HG02623 (cell line): Measurements from ENCODE around the gene MOG.
"Not testable (repeated sequence)": the region's sequence is repeated elsewhere in the genome, so short reads cannot be mapped to it uniquely, and the experiment has no call there.

Experiments used
- ATAC-seq: cut with Tn5 transposase; IDR thresholded peaks from one replicate; pipeline ENCODE4 v1.9.1; 2021; ENCODE audit warnings: moderate library complexity; ENCODE audit not compliant: unreplicated experiment

The MOG gene

DNA sequence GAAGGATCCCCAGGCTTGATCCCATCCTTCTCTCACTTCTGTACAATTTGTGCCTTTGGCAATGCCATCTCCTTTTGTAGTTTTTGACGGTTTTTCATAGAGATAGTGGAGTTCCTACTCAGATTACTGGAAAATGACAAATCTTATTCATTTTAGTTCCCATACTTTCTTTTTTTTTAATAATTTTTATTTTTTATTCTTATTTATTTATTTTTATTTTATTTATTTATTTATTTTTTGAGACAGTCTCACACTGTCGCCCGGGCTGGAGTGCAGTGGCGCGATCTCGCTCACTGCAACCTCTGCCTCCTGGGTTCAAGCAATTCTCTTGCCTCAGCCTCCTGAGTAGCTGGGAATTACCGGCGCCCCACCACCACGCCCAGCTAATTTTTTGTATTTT lies 19.6 kb upstream of the MOG start:
- no peak for ATAC-seq

DNA sequence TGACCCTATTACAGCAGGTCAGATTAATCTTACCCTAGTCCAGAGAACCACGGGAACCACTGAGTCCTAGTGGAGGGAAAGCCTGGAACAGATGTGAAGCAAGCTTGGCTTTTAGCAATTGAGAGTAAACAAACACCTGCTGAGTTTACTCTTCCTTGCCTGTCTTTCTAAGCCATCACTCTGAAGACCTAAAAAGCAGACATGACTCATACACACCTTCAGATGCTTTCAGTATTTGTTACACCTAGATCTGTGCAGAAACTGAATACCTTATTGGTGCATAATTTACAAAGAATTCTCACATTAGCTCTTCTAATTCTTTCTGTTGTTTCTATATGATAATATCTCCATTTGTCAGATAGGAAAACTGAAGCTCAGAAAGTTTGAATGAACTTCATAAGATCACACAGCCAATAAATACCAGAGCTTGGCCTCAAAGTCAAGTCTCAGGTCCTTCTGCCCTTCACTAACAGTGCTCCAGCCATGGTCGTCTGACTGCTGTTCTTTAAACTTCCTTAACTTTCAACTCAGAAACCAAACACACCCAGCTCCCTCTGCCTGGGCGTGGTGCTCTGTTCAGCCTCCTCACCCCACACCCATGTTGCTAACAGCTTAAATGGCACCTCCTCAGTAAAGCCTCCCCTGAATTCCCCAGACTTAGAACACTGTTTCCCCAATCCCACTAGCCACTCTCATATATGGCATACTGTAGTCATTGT lies 15.3 kb upstream of the MOG start:
- no peak for ATAC-seq

DNA sequence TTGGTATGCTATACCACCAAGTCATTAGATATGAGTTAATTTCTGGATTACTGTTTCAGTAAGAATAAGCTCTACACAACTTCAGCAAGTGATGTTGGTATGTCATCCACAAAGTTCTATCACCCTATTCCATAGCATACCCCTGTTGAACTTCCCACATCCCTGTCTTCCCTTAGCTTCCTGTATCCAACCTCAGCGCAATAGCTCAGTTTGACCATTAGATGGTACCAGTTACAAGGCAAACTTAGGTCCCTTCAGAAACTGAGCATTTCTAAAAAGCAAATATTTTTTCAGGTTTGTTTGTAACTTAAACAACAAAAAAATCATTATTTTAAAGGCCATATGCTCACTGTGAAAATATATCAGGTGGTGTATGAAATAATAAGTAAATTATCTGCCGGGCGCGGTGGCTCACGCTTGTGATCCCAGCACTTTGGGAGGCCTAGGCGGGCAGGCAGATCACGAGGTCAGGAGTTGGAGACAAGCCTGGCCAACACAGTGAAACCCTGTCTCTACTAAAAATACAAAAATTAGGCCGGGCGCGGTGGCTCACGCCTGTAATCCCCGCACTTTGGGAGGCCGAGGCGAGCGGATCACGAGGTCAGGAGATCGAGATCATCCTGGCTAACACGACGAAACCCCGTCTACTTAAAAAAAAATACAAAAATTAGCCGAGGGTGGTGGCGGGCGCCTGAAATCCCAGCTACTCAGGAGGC lies 8.8 kb upstream of the MOG start:
- ATAC-seq, result no peak

DNA sequence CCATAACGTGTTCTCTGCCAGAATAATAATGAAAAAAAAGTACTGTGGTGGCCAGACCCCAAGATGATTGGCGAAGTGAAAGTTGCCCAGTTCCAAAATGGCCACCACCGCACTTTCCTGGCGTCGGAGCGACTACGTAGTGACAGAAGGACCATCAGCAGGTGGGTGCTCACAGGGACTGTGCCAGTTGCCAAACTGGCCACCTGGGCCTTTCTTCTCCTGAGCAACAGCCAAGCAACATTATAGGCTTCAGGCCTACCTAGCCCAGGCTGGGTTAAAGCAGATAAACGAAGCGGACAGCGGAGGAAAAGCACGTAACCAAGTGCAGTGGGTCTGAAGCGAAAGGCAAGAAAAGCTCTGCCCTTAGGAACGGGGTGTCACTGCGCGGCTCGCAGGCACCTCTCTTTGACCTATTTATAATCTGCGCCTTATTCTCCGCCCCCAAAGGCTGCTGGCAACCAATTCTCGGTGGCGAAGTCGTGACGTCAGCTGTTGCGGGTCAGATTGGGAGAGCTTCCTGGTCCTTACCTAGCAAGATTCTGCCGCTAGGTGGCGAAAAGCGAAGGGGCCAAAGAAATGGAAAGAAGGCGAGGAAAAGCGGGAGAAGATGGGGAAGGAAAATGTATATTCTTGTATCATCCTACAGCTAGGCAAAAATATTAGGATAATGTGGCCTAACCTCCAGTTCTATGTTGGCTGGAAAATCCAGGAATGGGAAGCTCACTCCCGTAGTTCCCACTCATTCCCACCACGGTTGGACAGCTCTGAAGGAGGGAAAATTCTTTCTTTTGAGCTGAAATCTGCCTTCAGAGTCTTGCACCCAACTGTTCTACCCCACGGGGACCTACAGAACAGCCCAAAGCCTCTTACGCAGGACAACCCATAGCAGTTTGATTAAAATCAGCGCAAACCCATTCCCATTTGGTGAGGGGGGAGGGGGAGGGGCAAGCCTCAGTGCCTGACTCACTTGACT lies 6.9 kb upstream of the MOG start:
- ATAC-seq, result peak; percentile 92

DNA sequence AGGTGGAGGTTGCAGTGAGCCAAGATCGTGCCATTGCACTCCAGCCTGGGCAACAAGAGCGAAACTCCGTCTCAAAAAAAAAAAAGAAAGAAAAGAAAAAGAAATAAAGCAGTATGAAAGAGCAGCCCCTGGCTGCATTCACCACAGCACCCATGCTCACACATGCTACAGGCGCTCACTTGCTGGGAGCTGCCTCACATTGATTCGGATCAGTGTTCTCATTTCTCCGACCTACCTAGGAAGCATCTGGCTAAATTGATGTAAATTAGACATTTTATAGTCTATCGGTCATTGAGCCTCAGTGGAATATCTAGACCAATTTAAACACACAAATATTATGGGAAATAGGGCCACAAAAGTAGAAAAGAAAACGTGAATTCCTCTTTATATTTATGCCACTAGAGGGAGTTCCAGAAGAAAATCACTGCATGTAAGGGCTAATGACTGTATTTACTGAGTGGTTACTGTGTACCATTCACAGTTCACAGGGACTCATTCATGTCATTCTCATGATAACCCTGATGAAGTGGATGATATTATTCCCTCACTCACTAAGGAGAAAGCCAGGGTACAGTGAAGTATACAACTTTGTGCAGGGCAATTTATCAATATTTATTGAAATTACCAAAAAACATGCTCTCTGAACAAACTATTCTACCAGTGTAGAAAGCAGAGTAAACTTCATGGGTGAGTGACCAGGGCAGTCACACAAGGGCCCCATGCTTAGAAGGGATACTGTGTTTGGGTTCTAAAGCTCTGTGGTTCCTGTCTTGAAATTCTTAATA lies 5.3 kb upstream of the MOG start:
- no peak for ATAC-seq

DNA sequence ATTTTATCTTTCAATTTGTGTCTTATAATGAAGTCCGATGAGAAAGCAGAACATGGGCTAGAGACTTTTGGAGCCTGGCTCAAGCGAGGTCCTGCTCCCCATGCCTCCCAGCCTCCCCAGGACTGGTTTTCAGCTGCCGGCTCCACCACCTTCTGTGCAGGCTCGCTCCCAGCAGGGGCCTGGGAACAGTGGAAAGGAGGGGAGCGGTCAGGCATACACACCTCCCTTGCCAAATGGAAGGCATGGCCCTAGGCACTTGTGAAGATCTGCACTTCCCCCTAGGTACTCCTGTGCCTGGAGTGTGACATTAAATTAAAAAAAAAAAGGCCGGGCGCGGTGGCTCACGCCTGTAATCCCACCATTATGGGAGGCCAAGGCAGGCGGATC lies 4.7 kb upstream of the MOG start:
- no peak for ATAC-seq

DNA sequence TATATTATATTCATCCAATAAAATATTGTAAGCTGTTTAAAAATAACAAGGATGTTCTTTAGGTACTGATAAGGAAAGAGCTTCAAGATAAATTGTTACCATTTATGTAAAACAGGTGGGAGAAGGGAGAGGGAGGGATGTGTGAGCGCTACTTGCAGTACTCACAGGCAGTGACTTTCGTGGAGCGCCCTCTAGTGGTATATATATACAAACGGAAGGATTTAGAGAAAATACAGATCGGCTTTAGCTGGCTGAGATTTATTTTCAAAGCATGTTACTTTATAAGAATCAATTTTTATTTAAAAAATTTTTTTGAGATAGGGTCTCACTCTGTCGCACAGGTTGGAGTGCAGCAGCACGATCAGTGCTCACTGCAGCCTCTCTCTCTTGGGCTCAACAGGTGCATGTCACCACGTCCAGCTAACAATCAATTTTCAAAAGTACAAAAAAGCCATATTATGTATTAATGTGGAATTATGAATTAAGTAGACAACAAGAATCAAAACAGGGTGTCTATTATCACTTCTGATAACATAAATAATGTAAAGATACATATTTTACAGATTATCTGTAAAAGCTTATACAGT lies 3.3 kb upstream of the MOG start:
- no peak for ATAC-seq

DNA sequence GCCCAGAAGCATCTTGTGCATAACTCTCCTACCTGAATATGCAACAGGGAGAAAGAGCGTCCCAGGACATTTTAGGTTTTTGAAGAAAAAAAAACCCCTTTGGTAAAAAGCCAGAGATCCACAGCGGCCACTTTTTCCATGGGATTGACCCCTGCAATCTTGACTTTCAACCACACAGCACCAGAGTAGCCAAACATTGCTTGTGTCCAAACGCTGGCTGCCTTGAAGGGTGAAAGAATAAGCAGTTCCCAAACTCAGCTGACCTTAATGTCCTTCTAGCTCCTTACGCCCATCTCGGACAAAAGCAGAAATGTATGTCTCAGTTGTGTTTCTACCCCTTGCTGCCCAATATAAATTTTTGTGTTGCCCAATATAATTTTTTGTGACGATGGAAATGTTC lies 1.2 kb upstream of the MOG start:
- no peak for ATAC-seq

DNA sequence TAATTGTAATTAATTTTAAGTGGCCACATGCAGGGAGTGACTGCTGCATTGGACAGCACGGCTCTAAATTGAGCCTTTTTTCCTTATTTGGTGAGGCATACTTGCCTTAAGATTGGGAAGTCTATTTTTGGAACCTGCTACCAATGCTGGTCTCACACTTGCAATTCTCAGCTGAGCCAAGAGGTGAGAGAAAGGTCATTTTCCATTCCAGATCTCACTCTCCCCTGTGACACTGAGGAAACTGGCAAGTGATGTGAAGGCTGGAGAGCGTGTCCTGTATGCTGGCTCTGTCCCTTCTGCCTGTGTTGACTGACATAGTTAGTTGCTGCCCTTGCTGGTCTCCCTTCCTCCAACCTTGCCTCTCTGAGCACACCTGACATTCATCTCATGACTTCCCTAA lies 735 bp upstream of the MOG start:
- no peak for ATAC-seq

DNA sequence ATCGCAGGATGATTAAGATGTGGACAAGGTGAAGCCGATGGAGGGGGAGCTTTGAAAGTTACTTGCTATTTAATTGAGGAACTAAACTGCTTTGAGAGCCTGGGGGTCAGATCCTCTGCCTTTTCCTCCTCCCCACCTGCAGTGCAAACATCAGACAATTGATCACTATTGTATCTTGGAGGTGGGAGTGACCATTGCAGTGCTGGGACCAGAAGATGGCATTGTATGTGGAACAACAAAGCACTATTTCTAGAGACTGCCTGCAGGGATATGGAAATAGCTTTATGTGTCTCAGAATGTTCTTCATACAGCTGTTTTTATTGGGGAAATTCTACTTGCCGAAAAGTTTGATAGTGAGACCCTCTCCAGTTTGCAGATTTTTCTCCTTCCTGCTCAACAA lies 4.2 kb downstream of the MOG start:
- no peak for ATAC-seq

DNA sequence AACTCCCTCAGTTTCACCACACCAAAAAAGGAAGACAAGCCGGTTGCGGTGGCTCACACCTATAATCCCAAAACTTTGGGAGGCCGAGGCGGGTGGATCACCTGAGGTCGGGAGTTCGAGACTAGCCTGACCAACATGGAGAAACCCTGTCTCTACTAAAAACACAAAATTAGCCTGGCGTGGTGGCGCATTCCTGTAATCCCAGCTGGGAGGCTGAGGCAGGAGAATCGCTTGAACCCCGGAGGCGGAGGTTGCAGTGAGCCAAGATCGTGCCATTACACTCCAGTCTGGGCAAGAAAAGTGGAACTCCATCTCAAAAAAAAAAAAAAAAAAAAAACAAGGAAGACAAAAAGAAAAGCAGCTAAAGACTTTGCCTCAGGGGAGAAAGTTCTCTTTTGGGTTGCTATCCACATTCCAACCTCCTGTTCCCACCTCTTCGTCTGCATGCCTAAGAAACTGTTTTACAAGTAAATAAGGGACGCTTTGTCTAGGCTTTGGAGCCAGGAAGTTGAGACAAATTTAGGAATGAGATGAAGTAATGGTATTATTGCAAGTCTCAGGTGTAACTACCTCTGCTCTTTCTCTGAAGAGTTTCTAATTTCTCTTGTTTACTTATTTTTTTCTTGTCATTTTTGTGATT lies 4.7 kb downstream of the MOG start:
- not testable (repeated sequence) for ATAC-seq

DNA sequence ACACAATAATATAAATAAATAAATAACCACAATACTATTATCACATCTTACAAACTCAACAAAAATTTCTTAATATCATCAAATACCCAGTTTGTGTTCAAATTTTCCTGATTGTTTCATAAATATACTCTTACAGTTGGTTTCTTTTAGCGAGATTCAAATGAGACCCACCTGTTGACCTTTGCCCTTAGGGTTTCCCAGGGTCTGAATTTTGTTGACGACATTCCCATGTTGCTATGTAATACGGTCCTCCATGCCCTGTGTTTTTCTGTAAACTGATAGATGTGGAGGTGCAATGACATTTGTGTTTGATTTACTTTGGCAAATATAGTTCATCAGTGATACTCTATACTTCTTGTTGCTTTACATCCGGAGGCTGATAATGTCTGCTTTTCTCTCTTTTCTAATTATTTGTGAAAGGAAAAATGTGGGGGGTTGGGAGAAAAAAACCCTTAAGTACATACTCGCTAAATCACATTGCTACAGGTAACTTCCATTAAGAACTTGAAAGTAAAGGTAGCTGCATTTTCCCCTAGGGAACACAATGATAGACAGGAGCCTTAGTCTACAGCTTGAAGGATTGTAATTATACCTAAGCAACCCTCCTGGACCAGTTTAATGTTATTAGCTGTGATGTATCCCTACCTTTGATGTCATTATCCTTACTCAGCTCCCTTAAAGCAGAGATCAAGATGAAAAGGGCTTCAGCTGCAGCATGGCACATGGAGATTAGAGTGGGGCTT lies 6.6 kb downstream of the MOG start:
- ATAC-seq, result no peak

DNA sequence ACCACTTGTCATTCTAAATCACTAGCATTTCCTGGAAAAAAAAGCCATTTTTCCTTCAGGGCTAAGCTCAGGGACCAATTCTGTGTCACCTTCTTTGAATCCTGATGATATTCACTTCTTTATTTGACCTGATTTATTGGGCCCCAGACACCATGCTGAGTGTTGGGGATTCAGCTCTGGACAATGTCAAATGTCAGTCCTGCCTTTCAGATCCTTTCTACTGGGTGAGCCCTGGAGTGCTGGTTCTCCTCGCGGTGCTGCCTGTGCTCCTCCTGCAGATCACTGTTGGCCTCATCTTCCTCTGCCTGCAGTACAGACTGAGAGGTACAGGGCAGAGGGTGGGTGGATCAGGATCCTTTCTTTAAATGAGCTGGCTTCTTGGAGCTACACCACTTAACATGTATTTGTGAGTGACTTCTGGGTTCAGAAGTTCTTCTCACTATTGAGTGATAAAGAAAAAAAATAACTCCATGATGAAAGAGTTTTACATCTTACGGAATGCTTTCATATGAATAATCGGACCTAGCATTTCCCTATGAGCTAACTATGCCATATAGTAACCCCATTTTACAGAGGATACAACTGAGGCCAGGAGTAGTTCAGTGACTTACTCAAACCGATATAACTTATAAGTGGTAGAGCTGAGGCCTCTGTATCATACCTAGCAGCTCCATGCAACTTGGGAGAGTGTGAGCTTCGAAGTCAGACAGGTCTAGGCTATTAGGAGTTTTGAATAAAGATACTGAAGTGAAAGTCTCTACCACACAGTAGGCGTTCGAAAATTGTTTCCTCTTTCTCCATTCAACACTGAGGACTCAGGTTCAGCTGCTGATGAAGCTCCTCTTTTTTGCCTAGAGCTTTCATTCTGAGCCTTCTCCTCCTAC lies 9.3 kb downstream of the MOG start:
- ATAC-seq, result no peak

DNA sequence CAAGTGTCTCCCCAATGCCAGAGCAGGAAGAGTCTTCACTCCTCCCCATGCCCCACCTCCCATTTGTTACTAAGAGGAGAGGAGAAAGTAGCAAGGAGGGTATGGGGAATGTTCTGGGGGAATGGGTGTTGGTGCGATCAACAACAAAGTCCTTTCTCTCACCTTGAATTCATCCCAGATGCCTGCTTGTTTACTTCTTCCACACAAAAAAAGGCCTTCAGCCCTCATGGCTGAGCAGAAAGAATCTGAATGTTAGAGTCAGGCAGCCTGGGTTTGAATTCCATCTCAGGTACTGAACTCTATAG lies 9.9 kb downstream of the MOG start:
- ATAC-seq, result no peak

DNA sequence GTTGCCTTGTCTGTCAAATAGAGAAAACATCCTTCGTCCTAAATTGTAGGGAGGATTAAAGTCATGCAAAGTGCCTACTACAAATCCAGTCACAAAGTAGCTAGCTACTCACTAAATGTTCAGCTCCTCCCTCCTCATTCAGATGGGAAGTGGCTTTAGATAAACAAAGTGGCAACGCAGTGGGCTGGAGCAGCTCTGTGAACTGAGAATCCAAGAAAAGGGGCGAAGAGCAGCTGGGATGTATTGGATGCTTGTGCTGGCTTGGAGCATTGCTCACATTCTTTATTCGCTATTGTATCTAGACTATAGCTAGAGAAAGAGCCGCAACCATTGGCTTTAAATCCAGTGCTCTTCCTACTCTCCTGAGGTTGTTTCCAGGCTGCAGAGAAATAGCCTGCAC lies 10.3 kb downstream of the MOG start:
- ATAC-seq, result no peak

DNA sequence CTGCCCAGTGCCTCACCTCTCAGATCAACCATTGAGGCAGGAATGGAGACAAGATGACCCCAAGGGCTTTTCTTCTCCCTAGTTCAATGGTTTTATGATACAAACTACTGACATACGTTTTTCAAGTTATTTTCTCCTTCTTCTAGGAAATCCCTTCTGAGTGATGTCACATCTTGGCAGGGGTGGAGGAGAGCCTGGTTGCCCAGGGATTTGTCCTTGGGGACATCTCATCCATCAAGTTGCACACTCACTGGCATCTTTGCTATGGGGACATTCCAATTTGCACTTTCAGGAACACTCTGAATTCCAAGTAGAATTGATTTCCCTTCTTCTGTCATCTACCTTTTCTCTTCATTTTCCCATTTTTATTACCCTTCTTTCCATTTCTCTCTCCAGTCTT lies 14.1 kb downstream of the MOG start:
- ATAC-seq, result no peak

DNA sequence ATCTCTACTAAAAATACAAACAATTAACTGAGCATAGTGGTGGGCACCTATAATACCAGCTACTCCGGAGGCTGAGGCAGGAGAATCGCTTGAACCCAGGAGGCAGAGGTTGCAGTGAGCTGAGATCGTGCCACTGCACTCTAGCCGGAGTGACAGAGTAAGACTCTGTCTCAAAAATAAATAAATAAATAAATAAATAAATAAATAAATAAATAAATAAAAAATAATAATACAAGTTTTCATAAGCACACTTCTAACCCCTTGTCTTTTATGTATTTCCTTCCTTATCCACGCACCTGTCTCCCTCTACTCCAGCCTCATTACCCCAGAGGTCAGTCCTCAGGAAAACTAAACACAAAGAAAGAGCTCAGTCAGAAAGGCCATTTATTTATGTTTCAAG lies 15.2 kb downstream of the MOG start:
- not testable (repeated sequence) for ATAC-seq

DNA sequence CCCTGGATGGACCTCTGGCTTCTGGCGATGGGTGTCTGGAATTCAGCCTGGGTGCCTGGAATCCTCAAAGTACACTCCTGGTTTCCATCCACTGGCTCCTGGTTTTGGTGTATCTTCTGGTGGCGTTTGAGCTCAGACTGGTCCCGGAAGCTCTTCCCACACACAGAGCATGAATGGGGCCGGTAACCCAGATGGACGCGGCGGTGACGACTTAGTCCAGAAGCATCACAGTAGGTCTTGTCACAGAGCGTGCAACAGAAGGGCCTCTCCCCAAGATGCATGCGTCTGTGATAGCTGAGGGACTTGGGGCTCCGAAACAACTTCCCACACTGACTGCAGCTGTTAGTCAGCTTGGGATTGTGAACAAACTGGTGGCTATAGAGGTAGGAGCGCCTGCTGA lies 16.3 kb downstream of the MOG start:
- ATAC-seq, result no peak

DNA sequence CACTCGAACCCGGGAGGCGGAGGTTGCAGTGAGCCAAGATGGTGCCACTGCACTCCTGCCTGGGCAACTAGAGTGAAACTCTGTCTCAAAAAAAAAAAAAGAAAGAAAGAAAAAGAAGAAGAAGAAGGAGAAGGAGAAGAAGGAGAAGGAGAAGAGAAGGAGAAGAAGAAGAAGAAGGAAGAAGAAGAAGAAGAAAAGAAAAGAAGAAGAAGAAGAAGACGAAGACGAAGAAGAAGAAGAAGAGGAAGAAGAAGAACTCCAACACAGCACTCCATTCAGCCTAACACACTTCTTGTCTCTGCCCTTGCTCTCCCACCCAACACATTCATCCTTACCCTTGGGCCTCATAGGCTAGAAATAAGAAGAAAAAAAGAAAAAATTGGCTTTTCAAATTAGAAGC lies 17.1 kb downstream of the MOG start:
- ATAC-seq, result no peak
